Ovary (tissue), 3 donors: Measurements from ENCODE around the gene SFN.

ENCODE experiments used
- EP300 ChIP-seq: sonication (generic); formaldehyde crosslinking; IDR thresholded peaks from one replicate; pipeline ENCODE4 v1.6.1; 2017; ENCODE audit warnings: antibody characterized with exemption
- POLR2A ChIP-seq: fragments of 450-650 bp; IDR thresholded peaks from one replicate; pipeline ENCODE4 v1.6.1; 2017; ENCODE audit warnings: antibody characterized with exemption, mild to moderate bottlenecking, moderate library complexity
- TF ChIP-seq, protein P1 (sequence below), 3 donors: fragments of 450-650 bp in 2 of 3; fragments of 200-600 bp in 1 of 3; IDR thresholded peaks; one replicate each; pipeline versions ENCODE4 v1.5.1 to v1.8.0; 2016 to 2022; ENCODE audit warnings: antibody characterized with exemption in 3 of 3, mild to moderate bottlenecking in 1 of 3
- donor health status: DM: no; HTN: no; CAD: no.

GRCh38 chr1:26894263-26894662 is 31.3 kb downstream of the SFN start:
- TF ChIP-seq, protein P1, sequence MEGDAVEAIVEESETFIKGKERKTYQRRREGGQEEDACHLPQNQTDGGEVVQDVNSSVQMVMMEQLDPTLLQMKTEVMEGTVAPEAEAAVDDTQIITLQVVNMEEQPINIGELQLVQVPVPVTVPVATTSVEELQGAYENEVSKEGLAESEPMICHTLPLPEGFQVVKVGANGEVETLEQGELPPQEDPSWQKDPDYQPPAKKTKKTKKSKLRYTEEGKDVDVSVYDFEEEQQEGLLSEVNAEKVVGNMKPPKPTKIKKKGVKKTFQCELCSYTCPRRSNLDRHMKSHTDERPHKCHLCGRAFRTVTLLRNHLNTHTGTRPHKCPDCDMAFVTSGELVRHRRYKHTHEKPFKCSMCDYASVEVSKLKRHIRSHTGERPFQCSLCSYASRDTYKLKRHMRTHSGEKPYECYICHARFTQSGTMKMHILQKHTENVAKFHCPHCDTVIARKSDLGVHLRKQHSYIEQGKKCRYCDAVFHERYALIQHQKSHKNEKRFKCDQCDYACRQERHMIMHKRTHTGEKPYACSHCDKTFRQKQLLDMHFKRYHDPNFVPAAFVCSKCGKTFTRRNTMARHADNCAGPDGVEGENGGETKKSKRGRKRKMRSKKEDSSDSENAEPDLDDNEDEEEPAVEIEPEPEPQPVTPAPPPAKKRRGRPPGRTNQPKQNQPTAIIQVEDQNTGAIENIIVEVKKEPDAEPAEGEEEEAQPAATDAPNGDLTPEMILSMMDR (IDR thresholded peaks at IDR 0.05) = no peak
- TF ChIP-seq POLR2A = no peak
- TF ChIP-seq EP300 = no peak
